Activated T-helper 1 cell treated with anti-CD3 and anti-CD28 coated beads, Interleukin-12 subunit alpha, Interleukin-12 subunit beta, Interleukin-2, Interleukin-4 antibody, amounts not matched to agents 30 ng/mL and 10 ng/mL and 1 ng/mL, durations not matched to agents 14 hours and 24 hours and 36 hours (primary cell): ENCODE results near the gene PRR5L. TPM values are rescaled to one million over a fixed set of nuclear protein-coding genes. Genes with fewer than 3 reads are reported as not detected.
"Not testable (repeated sequence)": the region's sequence is repeated elsewhere in the genome, so short reads cannot be mapped to it uniquely, and the experiment has no call there.

Source experiments
- DNase-seq: peaks from one replicate; pipeline ENCODE4 v3.0.0; 2021; ENCODE audit warnings: low spot score
- H3K27ac Mint-ChIP-seq: one replicate; pipeline ENCODE4 v1.8.0; 2021; ENCODE audit warnings: mild to moderate bottlenecking, mixed read lengths
- H3K27me3 Mint-ChIP-seq: one replicate; pipeline ENCODE4 v1.8.0; 2022; ENCODE audit warnings: mild to moderate bottlenecking, moderate library complexity, mixed read lengths; ENCODE audit not compliant: insufficient read depth
- H3K36me3 Mint-ChIP-seq: one replicate; pipeline ENCODE4 v1.8.0; 2021; ENCODE audit warnings: low read depth, mixed read lengths
- H3K4me1 Mint-ChIP-seq: one replicate; pipeline ENCODE4 v1.8.0; 2021; ENCODE audit warnings: low read depth, mixed read lengths
- H3K4me3 Mint-ChIP-seq: one replicate; pipeline ENCODE4 v1.8.0; 2021; ENCODE audit warnings: mild to moderate bottlenecking, moderate library complexity, mixed read lengths
- H3K9me3 Mint-ChIP-seq: one replicate; pipeline ENCODE4 v1.8.0; 2021; ENCODE audit warnings: mixed read lengths
- intact Hi-C: fragments of 100-400 bp; cut with micrococcal nuclease; formaldehyde crosslinking; loops from one replicate; pipeline ENCODE4 v1.15.1; 2024
- total RNA-seq: library from RNA; stranded (reverse); gene quantifications from 2 replicates; pipeline ENCODE4 v1.2.3, GENCODE V29; 2022

PRR5L gene
- total RNA-seq, 1 donor from 2014 or later: 64.0 TPM

DNA sequence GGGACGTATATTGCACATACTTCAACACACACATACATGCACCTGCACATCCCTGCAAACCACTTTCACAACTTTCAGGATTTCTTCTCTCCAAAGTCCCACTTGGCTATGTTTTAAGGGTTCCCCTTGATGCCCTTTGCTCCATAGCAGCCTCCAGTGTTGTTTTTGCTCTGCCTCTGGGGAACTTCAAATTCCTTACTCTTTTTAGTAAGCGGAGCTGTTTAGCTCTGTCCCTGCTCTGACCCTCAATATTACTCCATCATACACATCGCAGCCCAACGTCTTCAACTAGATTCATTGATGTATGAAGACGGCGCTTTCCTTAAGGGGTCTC is 18.3 kb downstream of the PRR5L start:
- peaks cover 46% of the 10 kb centered on the region for H3K27me3 Mint-ChIP-seq
- no peak overlapping the region for H3K27ac Mint-ChIP-seq
- no peak for DNase-seq
- no peak overlapping the region for H3K4me3 Mint-ChIP-seq
- peaks cover 10% of the 10 kb centered on the region for H3K4me1 Mint-ChIP-seq
- intact Hi-C loops: no loop called here
- peaks cover 8% of the 10 kb centered on the region for H3K9me3 Mint-ChIP-seq
- H3K36me3 Mint-ChIP-seq: no peaks in the 10 kb centered on the region

DNA sequence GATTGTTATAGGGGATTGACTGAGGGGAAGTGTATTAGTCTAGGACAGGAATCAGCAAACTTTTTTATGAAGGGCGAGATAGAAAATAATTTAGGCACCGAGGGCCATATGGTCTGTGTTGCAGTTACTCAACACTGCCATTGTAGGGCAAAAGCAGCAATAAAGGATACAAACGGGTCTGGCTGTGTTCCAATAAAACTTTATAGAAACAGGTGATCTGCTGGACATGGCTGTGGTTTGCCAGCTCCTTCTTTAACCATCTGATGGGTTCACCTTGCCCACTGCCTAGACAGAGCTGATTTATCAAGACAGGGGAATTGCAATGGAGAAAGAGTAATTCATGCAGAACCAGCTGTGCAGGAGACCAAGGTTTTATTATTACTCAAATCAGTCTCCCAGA is 20.0 kb downstream of the PRR5L start:
- Mint-ChIP-seq H3K36me3 (no peaks in the 10 kb centered on the region), H3K27ac (no peak overlapping the region), H3K4me3 (no peak overlapping the region), H3K9me3 (no peaks in the 10 kb centered on the region), H3K4me1 (peaks cover 10% of the 10 kb centered on the region), H3K27me3 (peaks cover 40% of the 10 kb centered on the region)
- intact Hi-C loops: no loop called here
- DNase-seq: no peak

DNA sequence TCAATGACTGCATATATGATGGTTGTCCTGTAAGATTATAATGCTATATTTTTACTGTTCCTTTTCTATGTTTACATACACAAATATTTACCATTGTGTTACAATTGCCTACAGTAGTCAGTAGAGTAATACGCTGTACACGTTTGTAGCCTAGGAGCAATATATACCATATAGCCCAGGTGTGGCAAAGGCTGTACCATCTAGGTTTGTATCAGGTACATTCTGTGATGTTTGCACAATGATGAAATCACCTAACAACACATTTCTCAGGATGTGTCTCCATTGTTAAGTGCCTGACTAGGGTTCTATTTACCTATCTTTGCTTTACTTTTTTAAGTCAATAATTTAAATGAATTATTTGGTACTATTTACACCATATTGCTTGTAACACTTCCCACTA is 21.9 kb downstream of the PRR5L start:
- Mint-ChIP-seq H3K27me3 (peaks cover 36% of the 10 kb centered on the region), H3K9me3 (no peaks in the 10 kb centered on the region), H3K4me1 (peaks cover 10% of the 10 kb centered on the region), H3K27ac (no peak overlapping the region), H3K36me3 (no peaks in the 10 kb centered on the region), H3K4me3 (no peak overlapping the region)
- no peak for DNase-seq
- intact Hi-C loops: no loop called here

DNA sequence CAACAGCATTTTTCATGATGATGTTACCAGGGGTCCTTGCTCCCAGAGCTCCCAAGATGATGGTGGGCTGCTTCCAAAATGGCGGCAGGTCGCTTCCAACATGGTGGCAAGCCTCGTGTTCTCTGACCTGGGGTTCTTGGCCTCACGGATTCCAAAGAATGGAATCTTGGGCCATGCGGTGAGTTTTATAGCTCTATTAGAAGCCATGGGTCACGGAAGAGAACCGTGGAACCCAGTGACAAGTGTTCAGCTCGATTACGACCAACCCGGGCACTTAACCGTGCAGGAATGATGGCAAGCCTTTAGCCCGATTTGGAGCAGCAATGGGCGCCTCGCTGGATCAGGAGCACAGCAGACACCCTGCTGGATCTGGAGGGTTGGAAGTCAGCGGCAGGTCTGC is 28.9 kb downstream of the PRR5L start:
- H3K36me3 Mint-ChIP-seq, H3K4me3 Mint-ChIP-seq, H3K27me3 Mint-ChIP-seq, H3K27ac Mint-ChIP-seq, DNase-seq, intact Hi-C loops, H3K4me1 Mint-ChIP-seq, H3K9me3 Mint-ChIP-seq: not testable (repeated sequence)

DNA sequence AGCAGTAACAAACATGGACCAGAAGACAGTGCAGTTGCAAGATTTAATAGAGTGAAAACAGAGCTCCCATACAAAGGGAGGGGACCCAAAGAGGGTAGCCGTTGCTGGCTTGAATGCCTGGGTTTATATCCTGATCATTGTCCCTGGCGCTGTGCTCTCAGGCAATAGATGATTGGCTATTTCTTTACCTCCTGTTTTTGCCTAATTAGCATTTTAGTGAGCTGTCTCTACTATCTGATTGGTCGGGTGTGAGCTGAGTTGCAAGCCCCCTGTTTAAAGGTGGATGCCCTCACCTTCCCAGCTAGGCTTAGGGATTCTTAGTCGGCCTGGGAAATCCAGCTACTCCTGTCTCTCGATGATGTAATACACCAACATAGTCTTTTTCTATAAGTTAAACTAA is 29.3 kb downstream of the PRR5L start:
- intact Hi-C loops, H3K4me3 Mint-ChIP-seq, H3K9me3 Mint-ChIP-seq, H3K4me1 Mint-ChIP-seq, H3K27me3 Mint-ChIP-seq, H3K36me3 Mint-ChIP-seq, H3K27ac Mint-ChIP-seq, DNase-seq: not testable (repeated sequence)

DNA sequence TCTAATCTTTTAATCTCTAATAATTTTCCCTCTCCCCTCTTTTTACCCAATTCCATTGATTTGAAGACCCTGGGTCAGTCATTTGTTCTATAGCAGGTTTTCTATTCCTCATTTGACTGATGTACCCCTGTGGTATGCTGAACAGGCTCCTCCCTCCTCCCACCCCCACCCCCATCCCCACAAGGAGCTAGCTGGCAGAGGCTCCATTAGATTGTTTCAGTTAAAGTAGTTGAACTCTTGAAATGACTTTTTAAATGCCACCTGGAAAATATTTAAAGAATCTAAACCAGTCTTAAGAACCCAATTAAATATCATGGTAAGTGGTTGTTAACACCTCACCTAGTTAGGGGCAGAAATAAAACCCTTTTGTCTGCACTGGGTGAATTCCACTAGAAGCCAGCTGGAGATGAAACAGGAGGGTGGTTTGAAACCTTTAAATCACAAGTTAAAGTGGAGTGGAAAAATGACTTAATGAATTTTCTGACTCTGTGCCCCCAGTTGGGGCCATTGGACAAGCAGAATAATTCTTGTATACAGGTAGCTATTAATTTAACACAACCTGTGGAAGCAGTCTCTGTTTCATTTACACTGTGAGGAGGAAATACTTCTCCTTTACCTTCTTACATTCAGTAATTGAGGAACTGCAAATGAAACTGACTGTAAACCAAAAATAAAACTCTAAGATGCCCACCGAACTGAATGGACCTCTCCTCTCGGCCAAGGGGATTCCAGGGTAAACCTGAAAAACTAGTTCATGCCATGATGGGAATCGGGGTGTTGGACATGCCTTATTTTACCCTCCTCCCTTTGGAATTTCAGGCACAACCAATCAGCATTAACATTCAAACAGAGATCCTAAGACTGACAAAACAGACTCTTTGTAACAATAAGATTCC is 30.7 kb downstream of the PRR5L start:
- intact Hi-C loops: no loop called here
- Mint-ChIP-seq H3K27ac (no peak overlapping the region), H3K36me3 (no peaks in the 10 kb centered on the region), H3K4me3 (no peak overlapping the region), H3K4me1 (no peaks in the 10 kb centered on the region), H3K9me3 (no peaks in the 10 kb centered on the region), H3K27me3 (peaks cover 1% of the 10 kb centered on the region)
- DNase-seq: no peak

DNA sequence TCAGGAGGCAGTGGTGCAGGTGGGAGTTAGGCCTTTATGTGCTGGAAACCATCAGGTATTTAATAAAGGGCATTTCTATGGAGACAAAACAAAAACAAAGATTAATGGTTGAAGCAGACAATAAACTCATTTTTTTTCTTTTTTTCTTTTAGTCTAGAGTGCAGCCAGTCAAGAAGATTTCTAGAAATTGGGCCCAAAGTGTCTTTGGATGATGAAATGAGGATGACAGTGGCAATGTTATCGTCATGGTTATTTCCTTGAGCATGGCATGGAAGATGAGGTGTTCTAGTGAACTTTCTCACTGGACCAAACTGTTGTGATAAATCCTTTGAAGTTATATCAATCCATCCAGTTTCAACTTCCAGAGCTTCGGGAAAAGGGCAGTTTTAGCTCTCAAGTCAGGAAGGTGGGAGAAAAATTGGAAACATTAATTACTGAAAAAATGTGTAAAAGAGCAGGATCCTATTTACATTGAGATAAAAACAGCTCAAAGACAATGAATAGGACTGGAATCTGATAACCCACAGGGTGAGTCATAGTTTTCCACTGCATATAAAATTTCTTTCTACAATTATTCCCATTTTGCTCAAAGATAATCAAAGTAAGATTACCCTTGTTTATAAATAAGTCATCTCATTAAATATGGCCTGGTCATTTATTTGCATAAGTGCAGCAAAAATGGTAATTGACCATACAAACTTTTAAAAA is 33.0 kb downstream of the PRR5L start:
- intact Hi-C loops: no loop called here
- DNase-seq: no peak
- H3K4me3 Mint-ChIP-seq: no peak overlapping the region
- H3K4me1 Mint-ChIP-seq: no peaks in the 10 kb centered on the region
- H3K27me3 Mint-ChIP-seq: peaks cover 2% of the 10 kb centered on the region
- no peak overlapping the region for H3K27ac Mint-ChIP-seq
- H3K9me3 Mint-ChIP-seq: no peaks in the 10 kb centered on the region
- H3K36me3 Mint-ChIP-seq: no peaks in the 10 kb centered on the region

DNA sequence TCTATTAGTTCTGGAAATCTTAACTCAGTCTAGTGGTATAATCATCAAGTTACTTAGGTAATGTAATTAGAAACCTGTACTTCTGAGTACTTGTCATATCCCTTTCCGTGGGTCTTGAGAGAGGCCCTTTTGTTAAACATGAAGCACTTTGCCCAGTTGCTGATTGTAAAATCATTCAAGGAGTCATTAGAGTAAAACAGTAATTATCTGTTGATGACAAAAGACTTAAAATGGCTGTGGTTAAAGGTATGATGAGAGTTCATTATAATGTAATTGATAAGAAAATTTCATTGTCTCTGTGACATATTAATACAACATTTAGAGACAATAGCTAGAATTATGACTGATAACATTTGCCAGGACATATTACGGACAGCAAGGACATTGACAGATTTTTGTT is 34.3 kb downstream of the PRR5L start:
- Mint-ChIP-seq H3K36me3 (no peaks in the 10 kb centered on the region), H3K27ac (no peak overlapping the region), H3K4me1 (no peaks in the 10 kb centered on the region)

DNA sequence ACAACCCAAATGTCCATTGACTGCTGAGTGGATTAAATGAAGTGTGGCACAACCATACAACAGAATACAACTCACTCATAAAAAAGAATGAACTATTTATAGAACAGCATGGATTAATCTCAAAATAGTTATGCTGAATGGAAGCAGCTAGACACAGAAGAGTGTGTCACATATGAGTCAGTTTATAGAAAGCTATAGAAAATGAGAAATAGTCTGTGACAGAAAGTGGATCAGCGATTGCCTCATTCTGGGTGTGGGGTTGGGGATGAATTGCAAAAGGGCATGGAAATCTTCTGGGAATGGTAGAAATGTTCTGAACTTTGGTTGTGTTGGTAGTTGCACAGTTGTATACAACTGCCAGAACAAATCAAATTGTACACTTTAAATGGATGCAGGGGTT is 37.4 kb downstream of the PRR5L start:
- H3K4me1 Mint-ChIP-seq: no peaks in the 10 kb centered on the region
- no peak overlapping the region for H3K27ac Mint-ChIP-seq
- DNase-seq: no peak
- H3K27me3 Mint-ChIP-seq: peaks cover 10% of the 10 kb centered on the region
- no peaks in the 10 kb centered on the region for H3K9me3 Mint-ChIP-seq
- H3K36me3 Mint-ChIP-seq: no peaks in the 10 kb centered on the region
- intact Hi-C loops: no loop called here
- H3K4me3 Mint-ChIP-seq: no peak overlapping the region

More for the DNA sequence above, 34.3 kb downstream of the PRR5L start:
- DNase-seq: no peak
- Mint-ChIP-seq H3K4me3 (no peak overlapping the region), H3K27me3 (peaks cover 2% of the 10 kb centered on the region), H3K9me3 (no peaks in the 10 kb centered on the region)
- intact Hi-C loops: no loop called here

DNA sequence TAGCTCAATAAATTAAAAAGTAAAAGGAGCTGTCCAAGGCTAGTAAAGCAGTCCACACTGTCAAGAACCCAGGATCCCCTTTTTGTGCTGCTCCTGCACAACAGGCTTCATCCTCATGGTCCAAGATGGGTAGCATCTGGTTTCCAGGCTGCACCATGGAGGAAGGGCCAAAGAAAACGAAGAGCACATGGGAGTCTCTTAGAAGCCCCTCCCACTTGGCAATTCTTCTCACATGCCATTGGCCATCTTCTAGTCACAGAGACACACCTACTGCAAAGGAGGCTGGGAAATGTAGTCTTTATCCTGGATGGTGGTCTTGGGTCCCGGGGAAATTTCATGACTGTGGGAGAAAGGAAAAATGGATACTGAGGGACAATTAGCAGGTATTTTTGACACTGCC is 37.8 kb downstream of the PRR5L start:
- no peak overlapping the region for H3K27ac Mint-ChIP-seq
- no peaks in the 10 kb centered on the region for H3K9me3 Mint-ChIP-seq
- peaks cover 11% of the 10 kb centered on the region for H3K27me3 Mint-ChIP-seq
- no peaks in the 10 kb centered on the region for H3K4me1 Mint-ChIP-seq
- no peaks in the 10 kb centered on the region for H3K36me3 Mint-ChIP-seq
- H3K4me3 Mint-ChIP-seq: no peak overlapping the region
- DNase-seq: no peak
- intact Hi-C loops: no loop called here

DNA sequence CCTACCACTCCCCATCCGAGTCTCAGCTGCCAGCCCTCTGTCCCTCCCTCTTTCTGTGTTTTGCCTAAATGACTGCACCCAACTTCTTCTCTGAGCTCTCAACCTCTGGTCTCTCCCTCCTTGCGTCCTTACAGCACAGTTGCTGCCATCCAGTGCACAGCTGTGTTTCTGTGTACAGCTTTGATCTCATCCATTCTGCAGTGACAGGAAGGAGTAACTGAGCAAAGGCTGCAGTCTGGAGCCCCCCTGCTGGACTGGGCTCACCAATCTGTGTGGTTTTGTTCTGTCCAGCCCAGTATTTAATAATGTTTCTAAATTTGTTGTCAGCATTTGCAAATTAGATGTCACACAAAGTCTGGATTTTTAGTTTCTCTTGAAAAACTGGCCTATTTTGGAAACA is 43.8 kb downstream of the PRR5L start:
- H3K27ac Mint-ChIP-seq: no peak overlapping the region
- peaks cover 17% of the 10 kb centered on the region for H3K4me1 Mint-ChIP-seq
- no peaks in the 10 kb centered on the region for H3K36me3 Mint-ChIP-seq
- no peak overlapping the region for H3K4me3 Mint-ChIP-seq
- intact Hi-C loops: no loop called here
- DNase-seq: no peak
- H3K9me3 Mint-ChIP-seq: no peaks in the 10 kb centered on the region
- H3K27me3 Mint-ChIP-seq: peaks cover 39% of the 10 kb centered on the region

DNA sequence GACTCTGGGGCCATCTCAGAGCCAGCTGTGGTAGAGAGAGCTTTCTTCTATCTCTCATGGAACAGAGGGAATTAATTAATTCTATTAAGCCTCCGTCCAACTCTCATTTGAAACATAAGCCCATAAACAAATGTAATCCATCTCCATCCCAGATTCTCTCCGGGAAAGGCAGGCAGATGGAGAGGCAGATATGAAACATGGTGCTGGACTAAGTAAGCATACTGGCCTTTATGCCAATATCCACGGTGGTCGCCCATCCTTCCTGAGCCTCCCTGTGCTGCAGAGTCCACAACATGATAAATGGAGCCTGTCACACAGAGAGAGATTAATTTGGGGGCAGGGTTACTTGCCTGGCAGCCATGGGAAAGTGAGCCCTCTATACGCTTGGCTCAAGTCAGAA is 44.8 kb downstream of the PRR5L start:
- intact Hi-C loops: no loop called here
- H3K36me3 Mint-ChIP-seq: no peaks in the 10 kb centered on the region
- H3K27ac Mint-ChIP-seq: no peak overlapping the region
- DNase-seq: no peak
- H3K9me3 Mint-ChIP-seq: no peaks in the 10 kb centered on the region
- H3K27me3 Mint-ChIP-seq: peaks cover 43% of the 10 kb centered on the region
- H3K4me1 Mint-ChIP-seq: peaks cover 17% of the 10 kb centered on the region
- H3K4me3 Mint-ChIP-seq: no peak overlapping the region

DNA sequence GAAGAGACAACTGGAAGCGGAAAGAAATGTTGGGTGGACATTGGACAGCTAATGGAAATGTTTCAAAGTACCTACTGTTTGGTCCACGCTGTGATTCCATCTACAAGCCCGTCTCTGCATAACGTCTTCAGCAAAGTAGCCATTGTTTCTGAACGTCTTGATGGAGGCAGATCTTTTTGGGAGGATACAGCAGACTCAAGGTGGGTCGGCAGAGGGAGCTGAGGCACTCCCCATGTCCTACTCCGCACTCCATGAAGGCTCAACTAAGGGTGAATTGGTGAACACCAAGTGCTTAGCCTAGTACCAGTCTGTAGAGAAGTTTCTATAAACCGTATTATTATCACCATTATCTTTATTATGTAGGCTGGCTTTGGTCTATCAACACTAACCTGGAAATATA is 45.8 kb downstream of the PRR5L start:
- H3K4me3 Mint-ChIP-seq: no peak overlapping the region
- DNase-seq: no peak
- H3K27ac Mint-ChIP-seq: no peak overlapping the region
- H3K27me3 Mint-ChIP-seq: peaks cover 43% of the 10 kb centered on the region
- peaks cover 20% of the 10 kb centered on the region for H3K4me1 Mint-ChIP-seq
- intact Hi-C loops: no loop called here
- no peaks in the 10 kb centered on the region for H3K36me3 Mint-ChIP-seq
- no peaks in the 10 kb centered on the region for H3K9me3 Mint-ChIP-seq
